Suprapubic skin (tissue), 3 donors: ENCODE data around the gene SZT2.
"Not testable (repeated sequence)": the region's sequence is repeated elsewhere in the genome, so short reads cannot be mapped to it uniquely, and the experiment has no call there.

ENCODE experiments used
- CTCF ChIP-seq, 2 donors: fragments of 200-600 bp in 1 of 2; fragments of 450-650 bp in 1 of 2; sonication (generic) in 1 of 2; IDR thresholded peaks; one replicate each; pipeline ENCODE4 v1.5.1; 2016 to 2019; ENCODE audit warnings: antibody characterized with exemption in 2 of 2, mild to moderate bottlenecking in 1 of 2, moderate library complexity in 1 of 2
- EP300 ChIP-seq: sonication (generic); formaldehyde crosslinking; IDR thresholded peaks from one replicate; pipeline ENCODE4 v1.6.1; 2017; ENCODE audit warnings: antibody characterized with exemption
- POLR2A ChIP-seq, 2 donors: fragments of 450-650 bp; IDR thresholded peaks; one replicate each; pipeline ENCODE4 v1.6.1; 2017; ENCODE audit warnings: antibody characterized with exemption in 2 of 2, mild to moderate bottlenecking in 2 of 2, moderate library complexity in 2 of 2

- not testable (repeated sequence) for TF ChIP-seq POLR2A (IDR thresholded peaks at IDR 0.05); EP300; CTCF (IDR thresholded peaks at IDR 0.05)
Observed at GRCh38 chr1:43400441-43400840, 10.7 kb downstream of the SZT2 start.
